Large intestine (tissue), 3 donors: ENCODE data around the gene VEGFB. TPM values are rescaled to one million over a fixed set of nuclear protein-coding genes. Genes with fewer than 3 reads are reported as not detected.

Source experiments
- DNase-seq, 2 donors: peaks; one replicate each; pipeline versions ENCODE4 v3.0.0 to v3.0.0-alpha.2; 2013
- H3K27ac ChIP-seq: one replicate; pipeline ENCODE4 v1.5.1; 2013; ENCODE audit warnings: low read length
- H3K27me3 ChIP-seq: 2 replicates; pipeline ENCODE4 v1.6.1; 2013; ENCODE audit warnings: low read length; ENCODE audit not compliant: control insufficient read depth, insufficient read depth
- H3K36me3 ChIP-seq: 2 replicates; pipeline ENCODE4 v1.6.1; 2013; ENCODE audit warnings: low read length; ENCODE audit not compliant: control insufficient read depth, insufficient read depth
- H3K4me1 ChIP-seq: one replicate; pipeline ENCODE4 v1.6.1; 2013; ENCODE audit warnings: low read length; ENCODE audit not compliant: control insufficient read depth, insufficient read depth
- H3K4me3 ChIP-seq: one replicate; pipeline ENCODE4 v1.5.1; 2013; ENCODE audit warnings: low read length
- H3K9me3 ChIP-seq: one replicate; pipeline ENCODE4 v1.6.1; 2013; ENCODE audit warnings: mild to moderate bottlenecking, low read depth, low read length, moderate library complexity; ENCODE audit not compliant: control insufficient read depth
- WGBS: methylation state at CpG from one replicate; pipeline ENCODE4 v1.1.5; 2013; ENCODE audit warnings: low lambda C conversion rate; ENCODE audit not compliant: insufficient coverage; 5-methylcytosine and 5-hydroxymethylcytosine counted together
- polyA plus RNA-seq: library from polyadenylated mRNA; unstranded; fragments of 120-200 nt; gene quantifications from one replicate; pipeline ENCODE4 v1.2.1, GENCODE V29; 2013

The VEGFB gene
- polyA plus RNA-seq, 1 donor: 105 TPM

GRCh38 chr11:64268025-64268892, 33.9 kb downstream of the VEGFB start:
- peaks cover 48% of the 10 kb centered on the region for H3K36me3 ChIP-seq
- H3K27me3 ChIP-seq: no peaks in the 10 kb centered on the region
- 80% methylated on average over 1 of the region's 23 CpGs for WGBS
- H3K4me3 ChIP-seq: peak overlapping the region; percentile 78
- peaks cover 31% of the 10 kb centered on the region for H3K4me1 ChIP-seq
- H3K27ac ChIP-seq: peak overlapping the region; percentile 93
- H3K9me3 ChIP-seq: no peaks in the 10 kb centered on the region
- peak in 1 of 2 donors; percentile 50 for DNase-seq

- Histone ChIP-seq H3K36me3 (peaks cover 41% of the 10 kb centered on the region), H3K27me3 (no peaks in the 10 kb centered on the region), H3K4me1 (peaks cover 38% of the 10 kb centered on the region), H3K27ac (peak overlapping the region; percentile 93), H3K4me3 (peak overlapping the region; percentile 78), H3K9me3 (no peaks in the 10 kb centered on the region)
- no CpG with 5 or more reads among the region's 34 CpGs for WGBS
- DNase-seq: peak; percentile 36 to 69
These were observed 34.6 kb downstream of the VEGFB start for GRCh38 chr11:64268893-64269539.

- Histone ChIP-seq H3K27me3 (no peaks in the 10 kb centered on the region), H3K27ac (peak overlapping the region; percentile 93), H3K9me3 (no peaks in the 10 kb centered on the region), H3K4me3 (peak overlapping the region; percentile 78), H3K4me1 (peaks cover 38% of the 10 kb centered on the region), H3K36me3 (peaks cover 34% of the 10 kb centered on the region)
- no CpG with 5 or more reads among the region's 58 CpGs for WGBS
- peak; percentile 99 to 100 for DNase-seq
These were observed 35.3 kb downstream of the VEGFB start for GRCh38 chr11:64269540-64270220.

GRCh38 chr11:64275031-64275800, 40.8 kb downstream of the VEGFB start:
- Histone ChIP-seq H3K27ac (no peak overlapping the region), H3K27me3 (no peaks in the 10 kb centered on the region), H3K4me3 (no peak overlapping the region), H3K36me3 (peaks cover 31% of the 10 kb centered on the region), H3K9me3 (no peaks in the 10 kb centered on the region), H3K4me1 (peaks cover 21% of the 10 kb centered on the region)
- no peak for DNase-seq
- WGBS: no CpG with 5 or more reads among the region's 15 CpGs

GRCh38 chr11:64275841-64276240, 41.5 kb downstream of the VEGFB start:
- Histone ChIP-seq H3K4me3 (no peak overlapping the region), H3K27me3 (no peaks in the 10 kb centered on the region), H3K36me3 (peaks cover 31% of the 10 kb centered on the region), H3K9me3 (no peaks in the 10 kb centered on the region), H3K4me1 (peaks cover 21% of the 10 kb centered on the region), H3K27ac (no peak overlapping the region)
- no peak for DNase-seq
- no CpG with 5 or more reads among the region's 2 CpGs for WGBS

- no CpG with 5 or more reads among the region's 17 CpGs for WGBS
- no peaks in the 10 kb centered on the region for H3K9me3 ChIP-seq
- H3K27ac ChIP-seq: no peak overlapping the region
- no peak for DNase-seq
- no peaks in the 10 kb centered on the region for H3K27me3 ChIP-seq
- H3K4me1 ChIP-seq: peaks cover 19% of the 10 kb centered on the region
- H3K36me3 ChIP-seq: peaks cover 32% of the 10 kb centered on the region
- no peak overlapping the region for H3K4me3 ChIP-seq
These were observed 42.5 kb downstream of the VEGFB start for GRCh38 chr11:64276653-64277431.

GRCh38 chr11:64278576-64279190, 44.3 kb downstream of the VEGFB start:
- WGBS: no CpG with 5 or more reads among the region's 8 CpGs
- Histone ChIP-seq H3K9me3 (no peaks in the 10 kb centered on the region), H3K27ac (no peak overlapping the region), H3K27me3 (no peaks in the 10 kb centered on the region), H3K4me1 (peaks cover 8% of the 10 kb centered on the region), H3K4me3 (no peak overlapping the region), H3K36me3 (peaks cover 38% of the 10 kb centered on the region)
- no peak for DNase-seq

GRCh38 chr11:64281957-64282770, 47.8 kb downstream of the VEGFB start:
- Histone ChIP-seq H3K36me3 (peaks cover 21% of the 10 kb centered on the region), H3K27me3 (no peaks in the 10 kb centered on the region), H3K4me3 (no peak overlapping the region), H3K4me1 (peaks cover 17% of the 10 kb centered on the region), H3K9me3 (no peaks in the 10 kb centered on the region), H3K27ac (no peak overlapping the region)
- DNase-seq: no peak
- 100% methylated on average over 2 of the region's 22 CpGs for WGBS

GRCh38 chr11:64283092-64283491, 48.7 kb downstream of the VEGFB start:
- Histone ChIP-seq H3K4me3 (no peak overlapping the region), H3K36me3 (peaks cover 16% of the 10 kb centered on the region), H3K4me1 (peaks cover 17% of the 10 kb centered on the region), H3K9me3 (no peaks in the 10 kb centered on the region), H3K27me3 (no peaks in the 10 kb centered on the region), H3K27ac (no peak overlapping the region)
- DNase-seq: no peak
- WGBS: no CpG with 5 or more reads among the region's 3 CpGs
